K562 (cell line): ENCODE data around the gene TMEM126A. TPM values are rescaled to one million over a fixed set of nuclear protein-coding genes. Genes with fewer than 3 reads are reported as not detected.

ENCODE experiments used
- ATF1 ChIP-seq, 2 experiments: fragments of 450-650 bp in 1 of 2; IDR thresholded peaks; 2 replicates each; pipeline ENCODE4 v1.6.1; 2016; ENCODE audit warnings: missing compliant biosample characterization in 1 of 2, missing genetic modification characterization in 1 of 2
- CBX2 ChIP-seq: fragments of 200-600 bp; sonication (generic); IDR thresholded peaks from one replicate; pipeline ENCODE4 v1.6.1; 2012; ENCODE audit warnings: mild to moderate bottlenecking, low read length, inconsistent platforms; ENCODE audit not compliant: insufficient read depth, poor library complexity, severe bottlenecking
- CCAR2 ChIP-seq: fragments of 200-400 bp; formaldehyde crosslinking; IDR thresholded peaks from 2 replicates; pipeline ENCODE4 v1.6.1; 2017; ENCODE audit warnings: mild to moderate bottlenecking, low read depth, low read length
- CTCF ChIP-seq, 3 experiments: IDR thresholded peaks in 2 of 3; conservative IDR thresholded peaks in 1 of 3; 2 replicates each; pipeline ENCODE4 v1.5.1; 2011 to 2012; ENCODE audit warnings: low read length in 3 of 3, mild to moderate bottlenecking in 3 of 3, control low read depth in 2 of 3, improper control_type of control experiment in 1 of 3, inconsistent platforms in 1 of 3, low read depth in 1 of 3, mixed read lengths in 1 of 3, moderate library complexity in 1 of 3; ENCODE audit not compliant: insufficient read depth in 2 of 3
- ELF2 ChIP-seq: fragments of 250-450 bp; sonication (Bioruptor Pico); IDR thresholded peaks from 2 replicates; pipeline ENCODE4 v1.5.0; 2021; ENCODE audit warnings: mild to moderate bottlenecking
- EP400 ChIP-seq: fragments of 450-650 bp; IDR thresholded peaks from 2 replicates; pipeline ENCODE4 v1.6.1; 2017; ENCODE audit warnings: antibody characterized with exemption, mild to moderate bottlenecking, moderate library complexity
- FOS ChIP-seq: IDR thresholded peaks from 3 replicates; pipeline ENCODE4 v1.6.1; 2011; ENCODE audit not compliant: insufficient read length; ENCODE audit errors: extremely low read depth
- FOXJ3 ChIP-seq: sonication (generic); formaldehyde crosslinking; IDR thresholded peaks from 2 replicates; pipeline ENCODE4 v1.4.0; 2020; ENCODE audit warnings: mild to moderate bottlenecking, missing genetic modification reagents
- FOXK1 ChIP-seq: sonication (generic); formaldehyde crosslinking; IDR thresholded peaks from 2 replicates; pipeline ENCODE4 v1.8.0; 2022; ENCODE audit warnings: missing genetic modification reagents, mild to moderate bottlenecking, borderline replicate concordance
- GMEB1 ChIP-seq: fragments of 250-450 bp; sonication (Bioruptor Pico); IDR thresholded peaks from 2 replicates; pipeline ENCODE4 v1.4.0; 2020; ENCODE audit warnings: mild to moderate bottlenecking
- MEF2D ChIP-seq: conservative IDR thresholded peaks from 2 replicates; pipeline ENCODE4 v1.6.1; 2016; ENCODE audit warnings: low read depth, missing genetic modification characterization, missing compliant biosample characterization
- MTA3 ChIP-seq: fragments of 450-650 bp; formaldehyde crosslinking; IDR thresholded peaks from 2 replicates; pipeline ENCODE4 v1.6.1; 2017; ENCODE audit warnings: mild to moderate bottlenecking, borderline replicate concordance
- MYNN ChIP-seq, 2 experiments: sonication (generic); formaldehyde crosslinking in 1 of 2; IDR thresholded peaks; 2 replicates each; pipeline versions ENCODE4 v1.5.0 to v1.6.1; 2016 to 2020; ENCODE audit warnings: antibody characterized with exemption in 1 of 2, missing genetic modification reagents in 1 of 2
- NBN ChIP-seq: fragments of 450-650 bp; IDR thresholded peaks from 2 replicates; pipeline ENCODE4 v1.6.1; 2016; ENCODE audit warnings: low read depth, mild to moderate bottlenecking
- PCBP1 ChIP-seq: fragments of 200-400 bp; formaldehyde crosslinking; IDR thresholded peaks from 2 replicates; pipeline ENCODE4 v1.6.1; 2018; ENCODE audit warnings: mild to moderate bottlenecking, low read depth, low read length; ENCODE audit not compliant: poor library complexity, severe bottlenecking
- SAFB ChIP-seq: fragments of 200-400 bp; formaldehyde crosslinking; IDR thresholded peaks from 2 replicates; pipeline ENCODE4 v1.6.1; 2017; ENCODE audit warnings: low read depth, low read length, borderline replicate concordance
- SETDB1 ChIP-seq: IDR thresholded peaks from one replicate; pipeline ENCODE4 v1.6.1; 2012; ENCODE audit warnings: low read length, control low read depth, inconsistent platforms
- SFPQ ChIP-seq: fragments of 200-400 bp; formaldehyde crosslinking; IDR thresholded peaks from 2 replicates; pipeline ENCODE4 v1.6.1; 2017; ENCODE audit warnings: mild to moderate bottlenecking, low read depth, low read length, moderate library complexity
- ZNF277 ChIP-seq: fragments of 250-450 bp; sonication (Bioruptor Pico); IDR thresholded peaks from 2 replicates; pipeline ENCODE4 v1.8.0; 2022; ENCODE audit warnings: inconsistent platforms, mild to moderate bottlenecking, moderate library complexity, borderline replicate concordance
- ZNF324 ChIP-seq: fragments of 250-450 bp; sonication (Bioruptor Pico); IDR thresholded peaks from 2 replicates; pipeline ENCODE4 v1.4.0; 2020; ENCODE audit warnings: mild to moderate bottlenecking
- ZNF354B ChIP-seq: fragments of 250-450 bp; sonication (Bioruptor Pico); IDR thresholded peaks from 2 replicates; pipeline ENCODE4 v1.4.0; 2020
- polyA plus RNA-seq, 8 experiments: library from polyadenylated mRNA; depleted of rRNA in 4 of 8; stranded (reverse) in 5 of 8; unstranded in 3 of 8; fragments of >200 nt; fragmentation: Nextera tagmentation in 2 of 8; fragmentation: Illumina TruSeq in 1 of 8; extraction: Ambion mirVana in 2 of 8; extraction: Trizol in 1 of 8; gene quantifications; 2 replicates each; pipeline versions ENCODE4 v1.2.1 to v1.2.3, GENCODE V29; 2011 to 2014; ENCODE audit warnings: inconsistent platforms in 1 of 8, missing spikeins in 1 of 8
- total RNA-seq, 7 experiments: library from RNA; depleted of rRNA in 6 of 7; stranded (reverse); fragments of >200 nt in 6 of 7; fragmentation: Illumina TruSeq in 2 of 7; extraction: Trizol in 2 of 7; gene quantifications; 2 replicates each; pipeline versions ENCODE4 v1.2.1 to v1.2.3, GENCODE V29; 2011 to 2021; ENCODE audit warnings: low replicate concordance in 1 of 7

The TMEM126A gene
- total and polyA plus RNA-seq, 9 of the 15 experiments (the other 6 are each of a cell fraction or from before 2014, with no cell fraction given): 19.3 to 154 (median 56.3) TPM

GRCh38 chr11:85627998-85628770 lies 19.6 kb upstream of the TMEM126A start, which contains the start of gene TMEM126B (continued):
- TF ChIP-seq CBX2 (no peak), EP400 (peak; percentile 77), SFPQ (no peak), FOS (peak; percentile 27), MTA3 (peak; percentile 63; the same call in 1 of the 2 replicates), NBN (no peak; the same call in none of the 2 replicates), PCBP1 (no peak), MEF2D (tag) (no peak), MYNN (IDR thresholded peaks at IDR 0.05) (no peak), MYNN (CRISPR knock-in tag; IDR thresholded peaks at IDR 0.05) (no peak), CTCF (IDR thresholded peaks at IDR 0.05 in 2 of 3, conservative IDR thresholded peaks at IDR 0.05 in 1 of 3; ENCODE audit: insufficient read depth in 2 of 3, low read depth in 1 of 3, low read length in 3 of 3) (no peak), SETDB1 (no peak), ZNF354B (no peak), FOXJ3 (no peak), SAFB (no peak), ZNF277 (no peak), ATF1 (CRISPR knock-in tag; IDR thresholded peaks at IDR 0.05) (no peak), ATF1 (tag; IDR thresholded peaks at IDR 0.05) (peak; percentile 58; the same call in 1 of the 2 replicates), CCAR2 (no peak), ZNF324 (CRISPR knock-in tag) (no peak), ELF2 (CRISPR knock-in tag) (no peak), GMEB1 (no peak), FOXK1 (CRISPR knock-in tag) (no peak)
